Neural cell (in vitro differentiated cells): ENCODE measurements around the gene MSGN1. TPM values are rescaled to one million over a fixed set of nuclear protein-coding genes. Genes with fewer than 3 reads are reported as not detected.
A peak's percentile ranks its signal among the peaks of the same experiment; 100 is the strongest.

Experiments
- H2AFZ ChIP-seq: fragments of 200-600, 300-800 bp; sonication (generic), shearing (Covaris generic); 2 replicates; pipeline ENCODE4 v1.6.0; 2014; ENCODE audit warnings: low read depth, mild to moderate bottlenecking, antibody characterized with exemption, low read length, moderate library complexity
- H3F3A ChIP-seq: fragments of 200-600 bp; shearing (Covaris generic); 2 replicates; pipeline ENCODE4 v1.6.1; 2016; ENCODE audit warnings: mild to moderate bottlenecking, moderate library complexity, mixed read lengths, antibody characterized with exemption, low read length; ENCODE audit not compliant: insufficient read depth, poor library complexity, severe bottlenecking
- H3K27ac ChIP-seq: fragments of 200-600, 300-800 bp; sonication (generic), shearing (Covaris generic); 2 replicates; pipeline ENCODE4 v1.5.1; 2014; ENCODE audit warnings: mild to moderate bottlenecking, low read length, moderate library complexity
- H3K27me3 ChIP-seq: fragments of 300-800, 200-600 bp; sonication (generic), shearing (Covaris generic); 2 replicates; pipeline ENCODE4 v1.6.0; 2014; ENCODE audit warnings: mild to moderate bottlenecking, low read depth, low read length, moderate library complexity; ENCODE audit not compliant: insufficient read depth
- H3K36me3 ChIP-seq: fragments of 300-800, 200-600 bp; sonication (generic), shearing (Covaris generic); 2 replicates; pipeline ENCODE4 v1.5.1; 2014; ENCODE audit warnings: mild to moderate bottlenecking, antibody characterized with exemption, low read length, moderate library complexity; ENCODE audit not compliant: insufficient read depth
- H3K4me2 ChIP-seq: fragments of 300-800, 200-600 bp; sonication (generic), shearing (Covaris generic); 2 replicates; pipeline ENCODE4 v1.6.0; 2014; ENCODE audit warnings: mild to moderate bottlenecking, low read length
- H3K4me3 ChIP-seq: fragments of 300-800, 200-600 bp; sonication (generic), shearing (Covaris generic); 2 replicates; pipeline ENCODE4 v1.5.1; 2014; ENCODE audit warnings: mild to moderate bottlenecking, low read length, moderate library complexity
- H3K79me2 ChIP-seq: fragments of 200-600 bp; shearing (Covaris generic); replicated peaks from 2 replicates; pipeline ENCODE4 v1.6.0; 2014; ENCODE audit warnings: mild to moderate bottlenecking, low read length, moderate library complexity; ENCODE audit not compliant: insufficient read depth
- H3K9ac ChIP-seq: fragments of 300-800, 200-600 bp; sonication (generic), shearing (Covaris generic); 2 replicates; pipeline ENCODE4 v1.6.1; 2016; ENCODE audit warnings: mild to moderate bottlenecking, low read length, mixed read lengths
- H3K9me2 ChIP-seq: fragments of 200-600 bp; shearing (Covaris generic); 2 replicates; pipeline ENCODE4 v1.6.1; 2016; ENCODE audit warnings: mild to moderate bottlenecking, low read length, mixed read lengths; ENCODE audit not compliant: insufficient read depth
- H3K9me3 ChIP-seq: fragments of 200-600, 300-800 bp; sonication (generic), shearing (Covaris generic); 2 replicates; pipeline ENCODE4 v1.6.1; 2016; ENCODE audit warnings: mild to moderate bottlenecking, mixed run types, low read length, moderate library complexity, mixed read lengths
- H4K20me1 ChIP-seq: fragments of 200-600 bp; shearing (Covaris generic); 2 replicates; pipeline ENCODE4 v1.6.1; 2016; ENCODE audit warnings: mild to moderate bottlenecking, mixed run types; ENCODE audit not compliant: insufficient read depth
- EP300 ChIP-seq: fragments of 450-650 bp; conservative IDR thresholded peaks from 2 replicates; pipeline ENCODE4 v1.6.1; 2014; ENCODE audit warnings: antibody characterized with exemption, mild to moderate bottlenecking, moderate library complexity; ENCODE audit not compliant: poor library complexity, severe bottlenecking
- EZH2 ChIP-seq: fragments of 200-600, 300-800 bp; shearing (Covaris generic), sonication (generic); IDR thresholded peaks from 2 replicates; pipeline ENCODE4 v1.6.1; 2014; ENCODE audit warnings: antibody characterized with exemption, low read length, borderline replicate concordance, mild to moderate bottlenecking; ENCODE audit not compliant: insufficient read depth, poor library complexity, severe bottlenecking
- MXI1 ChIP-seq: fragments of 450-650 bp; conservative IDR thresholded peaks from 2 replicates; pipeline ENCODE4 v1.6.1; 2014; ENCODE audit warnings: antibody characterized with exemption, mild to moderate bottlenecking; ENCODE audit not compliant: poor library complexity, severe bottlenecking
- POLR2AphosphoS5 ChIP-seq: IDR thresholded peaks from 2 replicates; pipeline ENCODE4 v1.6.1; 2012
- RAD21 ChIP-seq: fragments of 450-650 bp; conservative IDR thresholded peaks from 2 replicates; pipeline ENCODE4 v1.6.1; 2014; ENCODE audit warnings: antibody characterized with exemption, mild to moderate bottlenecking, moderate library complexity
- SMC3 ChIP-seq: fragments of 450-650 bp; conservative IDR thresholded peaks from 2 replicates; pipeline ENCODE4 v1.6.1; 2014; ENCODE audit warnings: antibody characterized with exemption, mild to moderate bottlenecking, moderate library complexity; ENCODE audit not compliant: poor library complexity
- TAF1 ChIP-seq: IDR thresholded peaks from 2 replicates; pipeline ENCODE4 v1.6.1; 2012; ENCODE audit warnings: low read depth
- polyA plus RNA-seq: library from polyadenylated mRNA; depleted of rRNA; stranded (reverse); fragments of >200 nt; gene quantifications from 2 replicates; pipeline ENCODE4 v1.2.3, GENCODE V29; 2014
- TF ChIP-seq, protein P1 (sequence below): IDR thresholded peaks from 2 replicates; pipeline ENCODE4 v1.6.1; 2012; ENCODE audit warnings: borderline replicate concordance
- TF ChIP-seq, protein P2 (sequence below): fragments of 450-650 bp; IDR thresholded peaks from 2 replicates; pipeline ENCODE4 v1.5.1; 2014; ENCODE audit warnings: antibody characterized with exemption, mild to moderate bottlenecking, moderate library complexity; ENCODE audit not compliant: poor library complexity, severe bottlenecking

MSGN1 gene
- polyA plus RNA-seq, 1 donor from 2014 or later = not detected

- H2AFZ ChIP-seq = no peak overlapping the region
- H3K79me2 ChIP-seq = no peaks in the 10 kb centered on the region
- H3K9me2 ChIP-seq = no peaks in the 10 kb centered on the region
- H3K9ac ChIP-seq = no peak overlapping the region
- no peak overlapping the region for H3K4me2 ChIP-seq
- TF ChIP-seq EZH2 = no peak
- TF ChIP-seq MXI1 = no peak
- TF ChIP-seq, protein P1, sequence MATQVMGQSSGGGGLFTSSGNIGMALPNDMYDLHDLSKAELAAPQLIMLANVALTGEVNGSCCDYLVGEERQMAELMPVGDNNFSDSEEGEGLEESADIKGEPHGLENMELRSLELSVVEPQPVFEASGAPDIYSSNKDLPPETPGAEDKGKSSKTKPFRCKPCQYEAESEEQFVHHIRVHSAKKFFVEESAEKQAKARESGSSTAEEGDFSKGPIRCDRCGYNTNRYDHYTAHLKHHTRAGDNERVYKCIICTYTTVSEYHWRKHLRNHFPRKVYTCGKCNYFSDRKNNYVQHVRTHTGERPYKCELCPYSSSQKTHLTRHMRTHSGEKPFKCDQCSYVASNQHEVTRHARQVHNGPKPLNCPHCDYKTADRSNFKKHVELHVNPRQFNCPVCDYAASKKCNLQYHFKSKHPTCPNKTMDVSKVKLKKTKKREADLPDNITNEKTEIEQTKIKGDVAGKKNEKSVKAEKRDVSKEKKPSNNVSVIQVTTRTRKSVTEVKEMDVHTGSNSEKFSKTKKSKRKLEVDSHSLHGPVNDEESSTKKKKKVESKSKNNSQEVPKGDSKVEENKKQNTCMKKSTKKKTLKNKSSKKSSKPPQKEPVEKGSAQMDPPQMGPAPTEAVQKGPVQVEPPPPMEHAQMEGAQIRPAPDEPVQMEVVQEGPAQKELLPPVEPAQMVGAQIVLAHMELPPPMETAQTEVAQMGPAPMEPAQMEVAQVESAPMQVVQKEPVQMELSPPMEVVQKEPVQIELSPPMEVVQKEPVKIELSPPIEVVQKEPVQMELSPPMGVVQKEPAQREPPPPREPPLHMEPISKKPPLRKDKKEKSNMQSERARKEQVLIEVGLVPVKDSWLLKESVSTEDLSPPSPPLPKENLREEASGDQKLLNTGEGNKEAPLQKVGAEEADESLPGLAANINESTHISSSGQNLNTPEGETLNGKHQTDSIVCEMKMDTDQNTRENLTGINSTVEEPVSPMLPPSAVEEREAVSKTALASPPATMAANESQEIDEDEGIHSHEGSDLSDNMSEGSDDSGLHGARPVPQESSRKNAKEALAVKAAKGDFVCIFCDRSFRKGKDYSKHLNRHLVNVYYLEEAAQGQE = no peak
- TF ChIP-seq, protein P2, sequence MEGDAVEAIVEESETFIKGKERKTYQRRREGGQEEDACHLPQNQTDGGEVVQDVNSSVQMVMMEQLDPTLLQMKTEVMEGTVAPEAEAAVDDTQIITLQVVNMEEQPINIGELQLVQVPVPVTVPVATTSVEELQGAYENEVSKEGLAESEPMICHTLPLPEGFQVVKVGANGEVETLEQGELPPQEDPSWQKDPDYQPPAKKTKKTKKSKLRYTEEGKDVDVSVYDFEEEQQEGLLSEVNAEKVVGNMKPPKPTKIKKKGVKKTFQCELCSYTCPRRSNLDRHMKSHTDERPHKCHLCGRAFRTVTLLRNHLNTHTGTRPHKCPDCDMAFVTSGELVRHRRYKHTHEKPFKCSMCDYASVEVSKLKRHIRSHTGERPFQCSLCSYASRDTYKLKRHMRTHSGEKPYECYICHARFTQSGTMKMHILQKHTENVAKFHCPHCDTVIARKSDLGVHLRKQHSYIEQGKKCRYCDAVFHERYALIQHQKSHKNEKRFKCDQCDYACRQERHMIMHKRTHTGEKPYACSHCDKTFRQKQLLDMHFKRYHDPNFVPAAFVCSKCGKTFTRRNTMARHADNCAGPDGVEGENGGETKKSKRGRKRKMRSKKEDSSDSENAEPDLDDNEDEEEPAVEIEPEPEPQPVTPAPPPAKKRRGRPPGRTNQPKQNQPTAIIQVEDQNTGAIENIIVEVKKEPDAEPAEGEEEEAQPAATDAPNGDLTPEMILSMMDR = no peak
- TF ChIP-seq TAF1 = no peak
- no peak for TF ChIP-seq EP300
- TF ChIP-seq POLR2AphosphoS5 = no peak
- no peak for TF ChIP-seq SMC3
- no peak for TF ChIP-seq RAD21
- no peaks in the 10 kb centered on the region for H4K20me1 ChIP-seq
- H3K36me3 ChIP-seq = no peaks in the 10 kb centered on the region
- no peaks in the 10 kb centered on the region for H3K9me3 ChIP-seq
- no peaks in the 10 kb centered on the region for H3K27me3 ChIP-seq
- H3F3A ChIP-seq = no peaks in the 10 kb centered on the region
- H3K27ac ChIP-seq = no peak overlapping the region
- no peak overlapping the region for H3K4me3 ChIP-seq
Measured at GRCh38 chr2:17798338-17798737, 17.9 kb upstream of the MSGN1 start.

GRCh38 chr2:17799301-17800120 lies 16.7 kb upstream of the MSGN1 start:
- Histone ChIP-seq H3K4me3 (no peak overlapping the region), H3K79me2 (no peaks in the 10 kb centered on the region), H3K36me3 (no peaks in the 10 kb centered on the region), H3K9me3 (no peaks in the 10 kb centered on the region), H4K20me1 (no peaks in the 10 kb centered on the region), H3K9ac (no peak overlapping the region), H3K9me2 (no peaks in the 10 kb centered on the region), H3F3A (no peaks in the 10 kb centered on the region), H3K27me3 (no peaks in the 10 kb centered on the region), H2AFZ (no peak overlapping the region), H3K27ac (peak overlapping the region; percentile 32), H3K4me2 (no peak overlapping the region)
- TF ChIP-seq SMC3 = no peak
- no peak for TF ChIP-seq RAD21
- TF ChIP-seq, protein P2 = no peak
- TF ChIP-seq EZH2 = no peak
- no peak for TF ChIP-seq POLR2AphosphoS5
- no peak for TF ChIP-seq TAF1
- no peak for TF ChIP-seq EP300
- TF ChIP-seq, protein P1 = no peak
- TF ChIP-seq MXI1 = no peak
